GM15510 (cell line): ENCODE results near the gene TTYH3.

Experiments used
- POLR2A ChIP-seq: IDR thresholded peaks from 3 replicates; pipeline ENCODE4 v1.6.1; 2011; ENCODE audit warnings: borderline replicate concordance; ENCODE audit not compliant: insufficient read length; ENCODE audit errors: extremely low read depth

Gene TTYH3

DNA sequence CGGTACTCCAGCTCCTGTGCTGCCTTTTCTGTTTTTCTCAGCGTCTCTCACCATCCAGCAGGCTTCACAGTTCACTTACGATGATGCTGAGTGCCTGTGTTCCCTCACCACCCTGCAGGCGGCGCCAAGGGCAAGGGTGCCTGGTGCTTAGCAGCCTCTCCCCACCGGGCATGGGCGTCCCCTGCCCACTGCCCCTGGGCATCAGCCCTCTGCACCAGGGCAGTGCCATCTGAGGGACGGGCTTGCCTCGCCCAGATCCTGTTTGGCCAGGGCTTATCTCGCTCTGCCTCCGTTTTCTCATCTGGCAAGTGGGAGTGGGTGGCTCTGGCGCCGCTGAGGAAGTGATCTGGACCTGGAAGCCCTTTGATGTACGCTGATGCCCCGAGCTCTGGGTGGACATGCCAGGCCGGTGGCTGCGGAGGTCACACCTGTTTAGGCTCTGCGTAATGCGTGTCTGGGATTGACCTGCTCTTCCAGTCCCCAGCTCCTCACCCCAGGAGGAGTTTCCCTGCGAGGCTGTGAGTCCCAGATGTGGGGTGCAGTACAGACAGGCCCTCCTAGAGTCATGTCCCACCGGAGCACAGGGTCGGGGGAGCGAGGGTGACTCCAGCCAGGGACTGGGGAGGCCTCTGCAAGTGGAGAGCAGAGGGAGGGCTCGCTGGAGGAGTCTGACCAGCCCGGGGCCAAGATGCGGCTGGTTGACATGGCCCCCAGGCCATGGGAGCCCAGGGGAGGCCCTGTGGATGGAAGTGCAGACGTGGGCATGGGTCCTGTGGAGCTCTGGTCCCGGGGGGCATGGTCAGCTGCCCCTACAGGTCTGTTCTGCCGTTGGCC is 11.8 kb downstream of the TTYH3 start:
- no peak for TF ChIP-seq POLR2A

DNA sequence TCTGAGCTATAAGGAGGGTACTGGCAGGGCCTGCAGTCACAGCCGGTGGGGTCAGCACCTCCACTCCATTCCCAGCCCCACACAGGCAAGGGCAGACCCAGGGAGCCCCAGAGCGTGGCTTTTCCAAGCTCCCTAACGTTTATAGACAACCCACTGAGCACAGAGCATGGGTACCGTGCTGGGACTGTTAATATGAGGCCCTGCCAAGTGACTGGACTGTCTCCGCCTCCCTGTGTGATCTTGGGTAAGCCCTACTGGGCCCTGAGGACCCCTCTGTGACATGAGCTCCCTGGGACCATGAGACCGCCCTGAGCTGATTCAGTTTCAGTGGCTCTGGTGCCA is 12.4 kb downstream of the TTYH3 start:
- TF ChIP-seq POLR2A = no peak

DNA sequence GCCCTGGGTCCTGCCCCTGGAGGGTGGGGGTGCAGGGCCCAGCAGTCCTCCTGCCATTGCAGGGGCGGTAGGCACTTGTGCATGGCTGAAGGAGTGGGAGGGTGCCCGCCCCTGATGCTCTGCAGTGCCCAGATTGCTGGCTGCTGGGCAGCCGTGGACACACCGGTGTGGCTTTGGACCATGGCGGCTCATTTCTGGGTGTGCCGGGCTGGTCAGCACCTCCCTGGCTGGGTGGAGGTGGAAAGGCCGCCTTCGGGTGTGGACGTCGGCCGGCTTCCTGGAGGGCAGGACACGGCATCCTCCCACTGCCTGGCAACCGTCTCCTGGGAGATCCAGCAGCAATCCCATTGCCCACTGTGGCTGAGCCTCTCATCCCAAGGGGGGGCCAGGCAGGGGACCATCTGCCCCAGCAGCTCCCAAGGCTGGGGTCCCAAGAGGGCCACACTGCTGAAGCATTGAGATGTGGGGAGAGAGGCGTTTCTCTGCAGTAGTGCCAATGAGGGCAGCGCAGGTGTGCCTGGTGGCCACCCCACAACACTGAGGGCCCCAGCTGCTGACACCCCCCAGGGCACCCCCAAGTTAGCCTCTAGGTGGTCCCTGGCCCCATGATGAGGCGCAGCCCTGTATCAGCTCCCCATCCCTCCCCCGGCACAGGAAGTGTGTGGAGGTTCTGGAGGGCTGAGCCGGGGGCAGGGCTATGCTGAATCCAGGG is 12.9 kb downstream of the TTYH3 start:
- TF ChIP-seq POLR2A = no peak

GRCh38 chr7:2645274-2645868 is 13.6 kb downstream of the TTYH3 start:
- TF ChIP-seq POLR2A = no peak

DNA sequence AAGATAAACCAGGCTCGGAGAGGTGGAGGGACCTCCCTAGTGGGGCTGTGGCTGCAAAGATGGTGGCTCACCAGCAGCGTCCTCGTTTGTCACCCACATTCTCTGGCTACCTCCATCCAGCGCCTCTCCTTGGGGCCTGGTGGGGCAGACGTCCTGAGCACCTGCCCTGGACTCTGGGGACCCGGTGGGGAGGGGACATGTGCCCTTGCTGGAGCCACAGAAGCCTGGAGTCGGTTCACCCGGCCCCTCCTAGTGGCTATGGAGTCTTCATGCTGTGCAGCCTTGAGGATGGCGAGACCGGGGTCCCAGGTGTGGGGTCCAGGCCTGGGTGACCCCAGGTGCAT is 14.5 kb downstream of the TTYH3 start:
- TF ChIP-seq POLR2A = no peak

DNA sequence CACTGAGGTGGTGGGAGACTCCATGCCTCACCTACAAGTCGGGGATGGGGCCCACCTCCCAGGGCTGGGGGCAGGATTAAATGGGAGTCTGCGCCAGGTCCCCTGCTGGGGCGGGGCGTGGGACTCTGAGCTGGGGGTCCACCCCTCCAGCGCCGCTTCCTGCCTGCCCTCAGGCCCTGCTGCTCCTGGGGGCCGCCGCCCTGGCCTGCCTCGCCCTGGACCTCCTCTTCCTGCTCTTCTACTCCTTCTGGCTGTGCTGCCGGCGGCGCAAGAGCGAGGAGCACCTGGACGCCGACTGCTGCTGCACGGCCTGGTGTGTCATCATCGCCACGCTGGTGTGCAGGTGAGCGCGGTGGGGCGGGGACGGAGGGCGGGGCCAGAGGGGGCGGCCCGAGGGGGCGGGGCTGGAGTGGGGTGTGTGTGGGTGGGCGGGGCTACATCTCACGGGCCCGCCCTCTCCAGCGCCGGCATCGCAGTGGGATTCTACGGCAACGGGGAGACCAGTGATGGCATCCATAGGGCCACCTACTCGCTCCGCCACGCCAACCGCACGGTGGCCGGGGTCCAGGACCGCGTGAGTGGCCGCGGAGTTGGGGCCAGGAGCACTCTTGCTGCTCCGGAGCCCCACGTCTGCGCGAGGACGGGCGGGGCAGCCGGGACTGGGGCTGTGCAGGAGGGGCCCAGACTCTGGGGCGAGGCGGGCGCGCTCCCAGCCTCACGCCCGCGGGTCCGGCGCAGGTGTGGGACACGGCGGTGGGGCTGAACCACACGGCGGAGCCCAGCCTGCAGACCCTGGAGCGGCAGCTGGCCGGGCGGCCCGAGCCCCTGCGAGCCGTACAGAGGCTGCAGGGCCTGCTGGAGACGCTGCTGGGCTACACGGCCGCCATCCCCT is 15.1 kb downstream of the TTYH3 start:
- no peak for TF ChIP-seq POLR2A

- TF ChIP-seq POLR2A = no peak
Observed at GRCh38 chr7:2647594-2648172, 15.9 kb downstream of the TTYH3 start.

DNA sequence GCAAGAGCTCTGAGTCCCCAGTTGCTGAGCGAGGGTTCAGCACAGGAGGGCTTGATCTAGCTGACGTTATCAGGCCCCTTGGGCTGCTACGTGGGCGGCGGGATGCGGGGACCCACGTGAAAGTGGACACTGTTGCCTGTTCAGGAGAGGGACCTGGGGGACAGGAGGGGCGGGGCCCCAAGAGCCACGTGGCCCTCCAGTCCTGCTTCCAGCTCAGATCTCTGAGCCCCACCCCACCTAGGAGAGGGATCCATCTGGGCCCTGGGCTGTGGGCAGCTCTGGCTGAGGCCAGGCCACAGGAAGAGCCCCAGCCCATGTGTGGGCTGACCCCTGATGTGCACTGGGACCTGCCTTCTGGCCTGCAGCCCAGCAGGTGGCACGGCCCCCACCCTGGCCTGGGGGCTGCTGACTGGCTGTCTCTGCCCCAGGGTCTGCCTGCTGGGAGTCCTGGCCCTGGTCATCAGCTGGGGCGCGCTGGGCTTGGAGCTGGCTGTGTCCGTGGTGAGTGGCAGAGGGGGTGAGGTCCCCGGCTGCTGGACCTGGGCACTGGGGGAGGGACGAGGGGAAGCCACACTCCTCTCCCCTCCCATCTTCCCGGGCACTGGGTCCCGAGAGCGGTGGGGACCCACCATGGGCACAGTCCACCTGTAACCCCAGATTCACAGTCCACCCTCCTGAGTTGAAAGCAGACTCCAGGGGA is 17.5 kb downstream of the TTYH3 start:
- TF ChIP-seq POLR2A = no peak

DNA sequence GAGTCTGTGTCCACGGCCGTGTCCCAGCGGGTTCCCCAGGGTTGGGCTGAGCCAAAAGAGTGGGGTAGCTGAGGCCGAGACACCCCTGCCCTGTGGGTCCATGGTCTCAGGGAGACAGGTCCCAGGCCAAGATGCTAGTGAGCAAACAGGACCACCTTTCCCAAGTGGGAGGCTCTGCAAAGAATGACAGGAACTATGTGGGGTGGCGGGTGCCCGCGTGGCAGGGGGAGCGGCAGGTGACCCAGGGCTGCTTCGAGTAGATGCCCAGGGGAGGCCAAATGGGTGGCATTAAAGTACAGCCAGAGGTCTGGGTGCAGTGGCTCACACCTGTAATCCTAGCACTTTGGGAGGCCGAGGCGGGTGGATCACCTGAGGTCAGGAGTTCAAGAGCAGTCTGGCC is 18.2 kb downstream of the TTYH3 start:
- TF ChIP-seq POLR2A = no peak

DNA sequence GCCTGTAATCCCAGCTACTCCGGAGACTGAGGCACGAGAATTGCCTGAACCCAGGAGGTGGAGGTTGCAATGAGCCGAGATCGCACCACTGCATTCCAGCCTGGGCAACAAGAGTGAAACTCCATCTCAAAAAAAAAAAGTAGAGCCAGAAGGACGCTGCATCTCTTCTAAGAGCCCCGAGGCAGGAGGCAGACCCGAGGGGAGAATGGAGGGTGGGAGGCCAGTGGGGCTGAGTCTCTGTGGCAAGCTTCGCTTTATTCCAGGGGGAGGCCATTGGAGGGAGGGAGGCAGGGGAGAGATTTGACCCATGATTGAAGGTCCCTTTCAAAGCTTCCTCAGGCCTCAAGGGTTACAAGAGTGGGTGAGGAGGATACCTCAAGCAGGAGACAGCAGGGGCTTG is 18.7 kb downstream of the TTYH3 start:
- TF ChIP-seq POLR2A = no peak

- TF ChIP-seq POLR2A = no peak
Observed at GRCh38 chr7:2651336-2651735, 19.6 kb downstream of the TTYH3 start.

GRCh38 chr7:2651847-2652735 is 20.3 kb downstream of the TTYH3 start:
- no peak for TF ChIP-seq POLR2A

DNA sequence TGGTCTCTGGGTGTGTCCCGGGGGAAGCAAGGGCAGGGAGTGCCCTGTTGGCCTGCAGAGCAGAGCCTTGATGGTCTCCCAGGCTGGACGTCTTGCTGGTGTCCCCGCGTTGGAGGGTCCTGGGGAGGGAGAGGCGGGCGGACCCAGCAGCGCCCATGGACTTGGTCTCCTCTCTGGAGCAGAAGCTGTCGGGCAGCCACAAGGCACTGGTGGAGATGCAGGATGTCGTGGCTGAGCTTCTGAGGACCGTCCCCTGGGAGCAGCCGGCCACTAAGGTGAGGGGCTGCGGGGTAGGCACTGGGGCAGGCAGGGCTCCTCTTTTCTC is 20.9 kb downstream of the TTYH3 start:
- no peak for TF ChIP-seq POLR2A
